GM18909 (cell line): Measurements from ENCODE around the gene ALK.

Experiments
- ATAC-seq: cut with Tn5 transposase; IDR thresholded peaks from one replicate; pipeline ENCODE4 v1.9.1; 2021; ENCODE audit warnings: mild to moderate bottlenecking; ENCODE audit not compliant: unreplicated experiment, poor library complexity

The ALK gene

GRCh38 chr2:29910960-29911359 lies 10.4 kb downstream of the ALK start:
- no peak for ATAC-seq

- no peak for ATAC-seq
Measured at GRCh38 chr2:29910465-29910864, 10.9 kb downstream of the ALK start.

- no peak for ATAC-seq
Measured at GRCh38 chr2:29902356-29902755, 19.0 kb downstream of the ALK start.

- no peak for ATAC-seq
Measured at GRCh38 chr2:29900971-29901633, 20.3 kb downstream of the ALK start.

GRCh38 chr2:29898999-29899398 lies 22.4 kb downstream of the ALK start:
- ATAC-seq: no peak

GRCh38 chr2:29894822-29895614 lies 26.4 kb downstream of the ALK start:
- no peak for ATAC-seq

GRCh38 chr2:29892585-29893259 lies 28.7 kb downstream of the ALK start:
- ATAC-seq: no peak

GRCh38 chr2:29881089-29881730 lies 40.2 kb downstream of the ALK start:
- ATAC-seq: no peak

GRCh38 chr2:29880084-29880483 lies 41.3 kb downstream of the ALK start:
- no peak for ATAC-seq

- no peak for ATAC-seq
Measured at GRCh38 chr2:29879456-29879855, 41.9 kb downstream of the ALK start.

- ATAC-seq: no peak
Measured at GRCh38 chr2:29878898-29879297, 42.5 kb downstream of the ALK start.

GRCh38 chr2:29876374-29876773 lies 45.0 kb downstream of the ALK start:
- no peak for ATAC-seq

- no peak for ATAC-seq
Measured at GRCh38 chr2:29874745-29875144, 46.6 kb downstream of the ALK start.

GRCh38 chr2:29872870-29873269 lies 48.5 kb downstream of the ALK start:
- ATAC-seq: no peak

- ATAC-seq: no peak
Measured at GRCh38 chr2:29871541-29871940, 49.8 kb downstream of the ALK start.

- ATAC-seq: no peak
Measured at GRCh38 chr2:29865512-29865911, 55.9 kb downstream of the ALK start.

GRCh38 chr2:29864988-29865387 lies 56.4 kb downstream of the ALK start:
- no peak for ATAC-seq

GRCh38 chr2:29855924-29856639 lies 65.3 kb downstream of the ALK start:
- ATAC-seq: no peak

GRCh38 chr2:29850794-29851193 lies 70.6 kb downstream of the ALK start:
- ATAC-seq: no peak

- ATAC-seq: no peak
Measured at GRCh38 chr2:29848566-29849310, 72.6 kb downstream of the ALK start.
